HFFc6 (cell line): ENCODE measurements around the gene DDX39B. TPM values are rescaled to one million over a fixed set of nuclear protein-coding genes. Genes with fewer than 3 reads are reported as not detected.
"Not testable (repeated sequence)": the region's sequence is repeated elsewhere in the genome, so short reads cannot be mapped to it uniquely, and the experiment has no call there.

Experiments used
- DNase-seq: peaks from one replicate; pipeline ENCODE4 v3.0.0-alpha.2; 2018
- H3K27ac Mint-ChIP-seq: 2 replicates; pipeline ENCODE4 v1.8.0; 2020; ENCODE audit warnings: mild to moderate bottlenecking, mixed read lengths
- H3K27me3 Mint-ChIP-seq: 2 replicates; pipeline ENCODE4 v1.8.0; 2021; ENCODE audit warnings: mild to moderate bottlenecking, moderate library complexity, mixed read lengths; ENCODE audit not compliant: insufficient read depth
- H3K36me3 Mint-ChIP-seq: 2 replicates; pipeline ENCODE4 v1.8.0; 2021; ENCODE audit warnings: low read depth, mixed read lengths
- H3K4me1 Mint-ChIP-seq: 2 replicates; pipeline ENCODE4 v1.8.0; 2020; ENCODE audit warnings: low read depth, mixed read lengths
- H3K4me3 Mint-ChIP-seq: 2 replicates; pipeline ENCODE4 v1.8.0; 2020; ENCODE audit warnings: mild to moderate bottlenecking, moderate library complexity, mixed read lengths
- H3K9me3 Mint-ChIP-seq: 2 replicates; pipeline ENCODE4 v1.8.0; 2020; ENCODE audit warnings: mild to moderate bottlenecking, mixed read lengths
- CTCF ChIP-seq: fragments of 200-600 bp; sonication (generic); IDR thresholded peaks from 2 replicates; pipeline ENCODE4 v1.5.0; 2021; ENCODE audit warnings: antibody characterized with exemption, mild to moderate bottlenecking
- total RNA-seq, 6 experiments: library from RNA; stranded (reverse); fragmentation: NEBNext Ultra II Directional; extraction: Animal tissue kit (Norgen Biotek cat#: 25700); gene quantifications; 2 replicates in 1 of 6; 3 replicates in 5 of 6; pipeline ENCODE4 v1.2.3, GENCODE V29; 2021

The DDX39B gene
- total RNA-seq, 6 experiments from 2014 or later, result 312 to 380 (median 358) TPM

- H3K4me1 Mint-ChIP-seq, result peaks cover 47% of the 10 kb centered on the region
- TF ChIP-seq CTCF, result no peak
- no peak for DNase-seq
These were observed 16.5 kb upstream of the DDX39B start for GRCh38 chr6:31558318-31558625.

GRCh38 chr6:31557443-31558317, 15.9 kb upstream of the DDX39B start:
- H3K27me3 Mint-ChIP-seq, result no peaks in the 10 kb centered on the region
- H3K27ac Mint-ChIP-seq, result peak overlapping the region; percentile 38; the same call in 1 of the 2 replicates
- TF ChIP-seq CTCF, result no peak
- H3K4me1 Mint-ChIP-seq, result peaks cover 41% of the 10 kb centered on the region
- H3K36me3 Mint-ChIP-seq, result peaks cover 25% of the 10 kb centered on the region
- H3K9me3 Mint-ChIP-seq, result no peaks in the 10 kb centered on the region
- H3K4me3 Mint-ChIP-seq, result no peak overlapping the region
- no peak for DNase-seq

More at GRCh38 chr6:31558318-31558625, 16.5 kb upstream of the DDX39B start:
- H3K27me3 Mint-ChIP-seq, result peaks cover 3% of the 10 kb centered on the region; the same call in 1 of the 2 replicates
- peak overlapping the region; percentile 85 for H3K27ac Mint-ChIP-seq
- no peaks in the 10 kb centered on the region for H3K9me3 Mint-ChIP-seq
- no peak overlapping the region for H3K4me3 Mint-ChIP-seq
- peaks cover 25% of the 10 kb centered on the region for H3K36me3 Mint-ChIP-seq

- no peak overlapping the region for H3K27ac Mint-ChIP-seq
- DNase-seq, result no peak
- peaks cover 2% of the 10 kb centered on the region; the same call in 1 of the 2 replicates for H3K27me3 Mint-ChIP-seq
- peaks cover 20% of the 10 kb centered on the region for H3K36me3 Mint-ChIP-seq
- peaks cover 31% of the 10 kb centered on the region for H3K4me1 Mint-ChIP-seq
- no peak for TF ChIP-seq CTCF
- H3K4me3 Mint-ChIP-seq, result no peak overlapping the region
- H3K9me3 Mint-ChIP-seq, result no peaks in the 10 kb centered on the region
These were observed 14.5 kb upstream of the DDX39B start for GRCh38 chr6:31556307-31556706.

GRCh38 chr6:31551371-31551770, 9.6 kb upstream of the DDX39B start:
- H3K36me3 Mint-ChIP-seq, result peaks cover 14% of the 10 kb centered on the region; the same call in 1 of the 2 replicates
- H3K27me3 Mint-ChIP-seq, H3K4me3 Mint-ChIP-seq, H3K9me3 Mint-ChIP-seq: not testable (repeated sequence)
- DNase-seq, result peak; percentile 59
- peak; percentile 73 for TF ChIP-seq CTCF
- H3K27ac Mint-ChIP-seq, result peak overlapping the region; percentile 42; the same call in 1 of the 2 replicates
- H3K4me1 Mint-ChIP-seq, result peaks cover 29% of the 10 kb centered on the region

GRCh38 chr6:31548544-31548873, 6.7 kb upstream of the DDX39B start:
- H3K27ac Mint-ChIP-seq, result peak overlapping the region; percentile 91

More at GRCh38 chr6:31548544-31548873, 6.7 kb upstream of the DDX39B start:
- no peak for TF ChIP-seq CTCF
- Mint-ChIP-seq H3K36me3 (peaks cover 14% of the 10 kb centered on the region; the same call in 1 of the 2 replicates), H3K9me3 (no peaks in the 10 kb centered on the region), H3K27me3 (peaks cover 2% of the 10 kb centered on the region; the same call in 1 of the 2 replicates), H3K4me1 (peaks cover 46% of the 10 kb centered on the region), H3K4me3 (peak overlapping the region; percentile 91)
- DNase-seq, result no peak
